GM18861 (cell line): Measurements from ENCODE around the gene IPO11.
"Not testable (repeated sequence)": the region's sequence is repeated elsewhere in the genome, so short reads cannot be mapped to it uniquely, and the experiment has no call there.

Experiments used
- ATAC-seq: cut with Tn5 transposase; IDR thresholded peaks from one replicate; pipeline ENCODE4 v1.9.1; 2021; ENCODE audit not compliant: unreplicated experiment

Gene IPO11

DNA sequence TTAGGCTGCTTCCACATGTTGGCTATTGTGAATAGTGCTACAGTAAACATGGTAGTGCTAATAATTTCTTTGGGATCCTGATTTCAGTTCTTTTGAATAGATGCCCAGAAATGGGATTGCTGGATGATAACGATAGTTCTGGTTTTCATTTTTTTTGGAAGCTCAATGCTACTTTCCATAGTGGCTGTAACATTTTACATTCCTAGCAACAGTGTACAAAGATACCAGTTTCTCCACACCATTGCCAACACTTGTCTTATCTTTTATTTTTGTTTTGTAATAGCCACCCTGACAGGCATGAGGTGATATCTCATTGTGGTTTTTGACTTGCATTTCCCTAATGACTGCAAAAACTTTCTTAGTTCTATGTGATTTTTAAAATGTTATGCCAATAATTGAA is 97.2 kb downstream of the IPO11 start:
- no peak for ATAC-seq

DNA sequence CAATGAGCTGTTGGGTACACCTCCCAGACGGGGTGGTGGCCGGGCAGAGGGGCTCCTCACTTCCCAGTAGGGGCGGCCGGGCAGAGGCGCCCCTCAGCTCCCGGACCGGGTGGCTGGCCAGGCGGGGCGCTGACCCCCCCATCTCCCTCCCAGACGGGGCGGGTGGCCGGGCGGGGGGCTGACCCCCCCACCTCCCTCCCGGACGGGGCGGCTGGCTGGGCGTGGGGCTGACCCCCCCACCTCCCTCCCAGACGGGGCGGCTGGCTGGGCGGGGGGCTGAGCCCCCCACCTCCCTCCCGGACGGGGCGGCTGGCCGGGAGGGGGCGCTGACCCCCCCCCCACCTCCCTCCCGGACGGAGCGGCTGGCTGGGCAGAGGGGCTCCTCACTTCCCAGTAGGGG is 100.5 kb downstream of the IPO11 start:
- ATAC-seq, result not testable (repeated sequence)

- no peak for ATAC-seq
These were observed 102.1 kb downstream of the IPO11 start for GRCh38 chr5:62514510-62515119.

- not testable (repeated sequence) for ATAC-seq
These were observed 108.2 kb downstream of the IPO11 start for GRCh38 chr5:62520812-62521211.

GRCh38 chr5:62521319-62521718 is 108.8 kb downstream of the IPO11 start:
- no peak for ATAC-seq

DNA sequence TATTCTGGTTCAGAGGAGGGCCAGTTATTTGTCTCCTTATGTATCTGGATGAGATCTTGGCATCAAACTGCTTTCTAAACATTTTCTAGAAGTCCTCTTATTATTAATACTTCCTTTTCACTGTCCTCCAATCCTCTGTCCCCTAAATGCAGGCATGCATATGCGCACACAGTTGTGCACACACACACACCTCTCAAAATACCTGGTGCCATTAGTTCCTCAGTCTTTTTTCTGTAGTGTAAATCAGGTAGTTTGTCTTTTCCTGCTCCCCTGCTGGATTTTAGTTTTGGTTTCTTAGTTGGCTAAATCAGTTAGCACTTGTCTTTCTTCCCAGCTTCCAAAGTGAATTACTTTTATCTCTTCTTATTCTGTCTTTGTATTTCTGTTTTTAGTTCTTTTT is 110.2 kb downstream of the IPO11 start:
- ATAC-seq, result no peak

GRCh38 chr5:62533597-62533996 is 121.0 kb downstream of the IPO11 start:
- no peak for ATAC-seq

GRCh38 chr5:62534461-62535236 is 122.1 kb downstream of the IPO11 start:
- no peak for ATAC-seq

GRCh38 chr5:62536232-62536631 is 123.7 kb downstream of the IPO11 start:
- ATAC-seq, result no peak

DNA sequence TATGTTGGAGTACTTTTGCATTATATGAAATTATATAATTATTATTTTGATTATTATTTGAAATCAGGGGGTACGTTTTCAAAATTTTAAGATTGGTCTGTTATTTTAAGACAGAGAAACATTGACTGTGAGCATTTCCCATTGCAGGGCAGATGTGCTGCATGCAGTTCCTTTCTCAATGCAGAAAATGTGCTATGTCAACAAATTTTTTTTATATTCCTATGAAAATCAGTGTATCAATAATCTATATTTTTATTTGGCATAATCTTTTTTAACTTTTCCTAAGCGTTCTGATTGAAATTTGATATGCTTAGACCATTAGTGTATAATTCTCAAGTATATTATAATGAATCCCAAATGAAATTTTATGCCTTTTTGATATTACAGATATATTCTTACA is 124.2 kb downstream of the IPO11 start:
- no peak for ATAC-seq

- no peak for ATAC-seq
These were observed 125.7 kb downstream of the IPO11 start for GRCh38 chr5:62538017-62538942.

DNA sequence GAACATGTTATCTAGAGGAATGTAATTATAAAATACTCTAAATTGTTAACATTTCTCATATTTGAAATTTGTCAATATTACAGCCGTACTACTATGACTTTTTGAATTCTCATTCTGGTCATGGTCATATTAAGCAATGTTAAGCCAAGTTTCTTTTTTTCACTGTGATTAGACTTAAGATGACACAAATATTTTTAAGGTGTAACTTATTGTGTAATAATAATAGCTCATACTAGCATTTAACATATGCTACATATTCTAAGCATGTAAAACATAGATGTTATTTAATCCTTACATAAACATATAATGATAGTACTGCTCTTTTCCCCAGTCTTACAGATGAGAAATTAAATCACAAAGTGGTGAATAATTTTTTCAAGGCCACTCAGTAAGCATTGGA is 130.2 kb downstream of the IPO11 start:
- ATAC-seq, result no peak

GRCh38 chr5:62547945-62548630 is 135.5 kb downstream of the IPO11 start:
- ATAC-seq, result no peak

GRCh38 chr5:62550103-62550502 is 137.5 kb downstream of the IPO11 start:
- ATAC-seq, result no peak

DNA sequence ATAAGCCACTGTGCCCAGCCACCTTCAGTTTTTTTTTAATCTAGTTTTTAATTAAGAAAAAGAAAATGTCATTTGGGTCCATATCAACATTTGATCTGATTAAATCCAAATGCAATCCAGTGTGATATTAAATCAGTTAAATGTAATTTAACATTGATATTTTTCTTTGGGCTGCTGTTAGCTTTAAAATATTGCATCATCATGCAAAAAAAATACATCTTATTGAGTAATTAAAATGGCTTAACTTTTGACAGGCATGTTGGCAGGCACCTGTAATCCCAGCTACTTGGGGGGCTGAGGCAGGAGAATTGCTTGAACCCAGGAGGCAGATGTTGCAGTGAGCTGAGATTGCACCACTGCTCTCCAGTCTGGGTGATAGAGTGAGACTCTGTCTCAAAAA is 143.4 kb downstream of the IPO11 start:
- ATAC-seq, result no peak

DNA sequence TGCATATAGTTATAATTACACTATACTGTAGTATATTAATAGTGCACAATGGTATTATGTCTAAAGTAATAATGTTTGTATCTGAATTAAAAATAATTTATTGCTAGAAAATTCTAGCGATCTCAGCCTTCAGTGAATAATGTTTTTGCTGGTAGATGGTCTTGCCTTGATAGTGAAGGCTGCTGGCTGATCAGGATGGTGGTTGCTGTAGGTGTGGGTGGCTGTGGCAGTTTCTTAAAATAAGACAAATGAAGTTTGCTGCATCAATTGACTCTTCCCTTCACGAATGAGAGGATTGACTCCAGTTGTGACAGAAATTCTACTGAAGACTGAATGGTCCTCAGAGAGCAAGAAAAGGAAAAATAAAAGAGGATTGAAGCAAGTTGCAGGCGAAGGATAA is 146.4 kb downstream of the IPO11 start:
- no peak for ATAC-seq

GRCh38 chr5:62560786-62561185 is 148.2 kb downstream of the IPO11 start:
- ATAC-seq, result no peak

DNA sequence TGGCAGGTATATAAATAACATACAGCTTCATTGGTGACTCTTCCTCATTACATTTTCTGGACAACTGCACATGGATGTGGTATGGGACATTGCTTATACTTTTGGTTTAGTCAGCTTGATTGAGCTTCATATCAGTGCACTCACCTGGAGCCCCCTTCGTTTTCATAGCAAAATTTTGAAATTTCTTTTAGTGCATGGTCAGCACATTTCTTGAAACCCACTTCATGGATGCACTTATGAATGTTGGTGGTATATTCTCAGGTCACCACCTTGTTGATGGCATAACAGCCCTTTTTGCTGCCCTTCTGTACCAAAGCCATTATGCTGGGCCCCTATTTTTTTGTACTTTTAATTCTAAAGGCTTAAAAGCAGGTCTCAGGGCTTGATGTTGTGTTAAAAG is 149.3 kb downstream of the IPO11 start:
- no peak for ATAC-seq

- ATAC-seq, result no peak
These were observed 150.3 kb downstream of the IPO11 start for GRCh38 chr5:62562867-62563266.

- no peak for ATAC-seq
These were observed 151.5 kb downstream of the IPO11 start for GRCh38 chr5:62564101-62564500.

GRCh38 chr5:62565740-62566139 is 153.2 kb downstream of the IPO11 start:
- ATAC-seq, result not testable (repeated sequence)
